ENCODE measurements around the gene ZFAND5. TPM values are rescaled to one million over a fixed set of nuclear protein-coding genes. Genes with fewer than 3 reads are reported as not detected.

The ZFAND5 gene
- total and polyA plus RNA-seq, 2 experiments from 2014 or later, result 138 to 216 TPM

- DNase-seq (ENCODE audit: low spot score) (no peak), ATAC-seq (no peak)
- peaks cover 58% of the 10 kb centered on the region for H3K36me3 Mint-ChIP-seq (ENCODE audit: low read depth)
- Histone ChIP-seq H3K4me1 (ENCODE audit: insufficient read depth) (peaks cover 42% of the 10 kb centered on the region), H3K27me3 (ENCODE audit: insufficient read depth) (no peaks in the 10 kb centered on the region), H3K36me3 (ENCODE audit: insufficient read depth) (peaks cover 38% of the 10 kb centered on the region), H3K4me3 (peak overlapping the region; percentile 95), H3F3A (replicated peaks; ENCODE audit: low read depth) (peaks cover 4% of the 10 kb centered on the region; the same call in 1 of the 2 replicates), H3K79me2 (replicated peaks; ENCODE audit: insufficient read depth) (peaks cover 68% of the 10 kb centered on the region), H3K27ac (ENCODE audit: low read depth) (peak overlapping the region; percentile 80; the same call in 1 of the 2 replicates), H3K4me2 (peak overlapping the region; percentile 94), H2AFZ (no peak overlapping the region), H3K9me2 (ENCODE audit: insufficient read depth) (no peaks in the 10 kb centered on the region), H4K20me1 (replicated peaks; ENCODE audit: insufficient read depth) (peaks cover 50% of the 10 kb centered on the region)
- TF ChIP-seq EZH2 (IDR thresholded peaks at IDR 0.05; ENCODE audit: low read depth, unreplicated experiment) (no peak), CREB1 (CRISPR knock-in tag; IDR thresholded peaks at IDR 0.05; ENCODE audit: low read depth) (no peak), ETS1 (IDR thresholded peaks at IDR 0.05) (no peak), EZH2phosphoT487 (IDR thresholded peaks at IDR 0.05; ENCODE audit: unreplicated experiment) (no peak), STAT1 (IDR thresholded peaks at IDR 0.05; ENCODE audit: unreplicated experiment) (no peak), ZNF114 (CRISPR knock-in tag; IDR thresholded peaks at IDR 0.05) (no peak)
- TF ChIP-seq, protein P1, sequence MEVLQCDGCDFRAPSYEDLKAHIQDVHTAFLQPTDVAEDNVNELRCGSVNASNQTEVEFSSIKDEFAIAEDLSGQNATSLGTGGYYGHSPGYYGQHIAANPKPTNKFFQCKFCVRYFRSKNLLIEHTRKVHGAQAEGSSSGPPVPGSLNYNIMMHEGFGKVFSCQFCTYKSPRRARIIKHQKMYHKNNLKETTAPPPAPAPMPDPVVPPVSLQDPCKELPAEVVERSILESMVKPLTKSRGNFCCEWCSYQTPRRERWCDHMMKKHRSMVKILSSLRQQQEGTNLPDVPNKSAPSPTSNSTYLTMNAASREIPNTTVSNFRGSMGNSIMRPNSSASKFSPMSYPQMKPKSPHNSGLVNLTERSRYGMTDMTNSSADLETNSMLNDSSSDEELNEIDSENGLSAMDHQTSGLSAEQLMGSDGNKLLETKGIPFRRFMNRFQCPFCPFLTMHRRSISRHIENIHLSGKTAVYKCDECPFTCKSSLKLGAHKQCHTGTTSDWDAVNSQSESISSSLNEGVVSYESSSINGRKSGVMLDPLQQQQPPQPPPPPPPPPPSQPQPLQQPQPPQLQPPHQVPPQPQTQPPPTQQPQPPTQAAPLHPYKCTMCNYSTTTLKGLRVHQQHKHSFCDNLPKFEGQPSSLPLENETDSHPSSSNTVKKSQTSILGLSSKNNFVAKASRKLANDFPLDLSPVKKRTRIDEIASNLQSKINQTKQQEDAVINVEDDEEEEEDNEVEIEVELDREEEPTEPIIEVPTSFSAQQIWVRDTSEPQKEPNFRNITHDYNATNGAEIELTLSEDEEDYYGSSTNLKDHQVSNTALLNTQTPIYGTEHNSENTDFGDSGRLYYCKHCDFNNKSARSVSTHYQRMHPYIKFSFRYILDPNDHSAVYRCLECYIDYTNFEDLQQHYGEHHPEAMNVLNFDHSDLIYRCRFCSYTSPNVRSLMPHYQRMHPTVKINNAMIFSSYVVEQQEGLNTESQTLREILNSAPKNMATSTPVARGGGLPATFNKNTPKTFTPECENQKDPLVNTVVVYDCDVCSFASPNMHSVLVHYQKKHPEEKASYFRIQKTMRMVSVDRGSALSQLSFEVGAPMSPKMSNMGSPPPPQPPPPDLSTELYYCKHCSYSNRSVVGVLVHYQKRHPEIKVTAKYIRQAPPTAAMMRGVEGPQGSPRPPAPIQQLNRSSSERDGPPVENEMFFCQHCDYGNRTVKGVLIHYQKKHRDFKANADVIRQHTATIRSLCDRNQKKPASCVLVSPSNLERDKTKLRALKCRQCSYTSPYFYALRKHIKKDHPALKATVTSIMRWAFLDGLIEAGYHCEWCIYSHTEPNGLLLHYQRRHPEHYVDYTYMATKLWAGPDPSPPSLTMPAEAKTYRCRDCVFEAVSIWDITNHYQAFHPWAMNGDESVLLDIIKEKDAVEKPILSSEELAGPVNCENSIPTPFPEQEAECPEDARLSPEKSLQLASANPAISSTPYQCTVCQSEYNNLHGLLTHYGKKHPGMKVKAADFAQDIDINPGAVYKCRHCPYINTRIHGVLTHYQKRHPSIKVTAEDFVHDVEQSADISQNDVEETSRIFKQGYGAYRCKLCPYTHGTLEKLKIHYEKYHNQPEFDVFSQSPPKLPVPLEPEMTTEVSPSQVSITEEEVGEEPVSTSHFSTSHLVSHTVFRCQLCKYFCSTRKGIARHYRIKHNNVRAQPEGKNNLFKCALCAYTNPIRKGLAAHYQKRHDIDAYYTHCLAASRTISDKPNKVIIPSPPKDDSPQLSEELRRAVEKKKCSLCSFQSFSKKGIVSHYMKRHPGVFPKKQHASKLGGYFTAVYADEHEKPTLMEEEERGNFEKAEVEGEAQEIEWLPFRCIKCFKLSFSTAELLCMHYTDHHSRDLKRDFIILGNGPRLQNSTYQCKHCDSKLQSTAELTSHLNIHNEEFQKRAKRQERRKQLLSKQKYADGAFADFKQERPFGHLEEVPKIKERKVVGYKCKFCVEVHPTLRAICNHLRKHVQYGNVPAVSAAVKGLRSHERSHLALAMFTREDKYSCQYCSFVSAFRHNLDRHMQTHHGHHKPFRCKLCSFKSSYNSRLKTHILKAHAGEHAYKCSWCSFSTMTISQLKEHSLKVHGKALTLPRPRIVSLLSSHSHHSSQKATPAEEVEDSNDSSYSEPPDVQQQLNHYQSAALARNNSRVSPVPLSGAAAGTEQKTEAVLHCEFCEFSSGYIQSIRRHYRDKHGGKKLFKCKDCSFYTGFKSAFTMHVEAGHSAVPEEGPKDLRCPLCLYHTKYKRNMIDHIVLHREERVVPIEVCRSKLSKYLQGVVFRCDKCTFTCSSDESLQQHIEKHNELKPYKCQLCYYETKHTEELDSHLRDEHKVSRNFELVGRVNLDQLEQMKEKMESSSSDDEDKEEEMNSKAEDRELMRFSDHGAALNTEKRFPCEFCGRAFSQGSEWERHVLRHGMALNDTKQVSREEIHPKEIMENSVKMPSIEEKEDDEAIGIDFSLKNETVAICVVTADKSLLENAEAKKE (CRISPR knock-in tag; IDR thresholded peaks at IDR 0.05), result no peak
- TF ChIP-seq, protein P2, sequence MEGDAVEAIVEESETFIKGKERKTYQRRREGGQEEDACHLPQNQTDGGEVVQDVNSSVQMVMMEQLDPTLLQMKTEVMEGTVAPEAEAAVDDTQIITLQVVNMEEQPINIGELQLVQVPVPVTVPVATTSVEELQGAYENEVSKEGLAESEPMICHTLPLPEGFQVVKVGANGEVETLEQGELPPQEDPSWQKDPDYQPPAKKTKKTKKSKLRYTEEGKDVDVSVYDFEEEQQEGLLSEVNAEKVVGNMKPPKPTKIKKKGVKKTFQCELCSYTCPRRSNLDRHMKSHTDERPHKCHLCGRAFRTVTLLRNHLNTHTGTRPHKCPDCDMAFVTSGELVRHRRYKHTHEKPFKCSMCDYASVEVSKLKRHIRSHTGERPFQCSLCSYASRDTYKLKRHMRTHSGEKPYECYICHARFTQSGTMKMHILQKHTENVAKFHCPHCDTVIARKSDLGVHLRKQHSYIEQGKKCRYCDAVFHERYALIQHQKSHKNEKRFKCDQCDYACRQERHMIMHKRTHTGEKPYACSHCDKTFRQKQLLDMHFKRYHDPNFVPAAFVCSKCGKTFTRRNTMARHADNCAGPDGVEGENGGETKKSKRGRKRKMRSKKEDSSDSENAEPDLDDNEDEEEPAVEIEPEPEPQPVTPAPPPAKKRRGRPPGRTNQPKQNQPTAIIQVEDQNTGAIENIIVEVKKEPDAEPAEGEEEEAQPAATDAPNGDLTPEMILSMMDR (conservative IDR thresholded peaks at IDR 0.05; ENCODE audit: low read depth in 2 of 2), result no peak
- H3K27ac Mint-ChIP-seq, result peak overlapping the region; percentile 98
- H3K4me3 Mint-ChIP-seq, result peak overlapping the region; percentile 97
- H3K9me3 Mint-ChIP-seq, result no peaks in the 10 kb centered on the region; the same call in 2 of the 3 replicates
- peaks cover 11% of the 10 kb centered on the region for H3K27me3 Mint-ChIP-seq (ENCODE audit: insufficient read depth, low read depth, poor library complexity)
- H3K4me1 Mint-ChIP-seq, result peaks cover 28% of the 10 kb centered on the region
Measured at GRCh38 chr9:72363236-72363635, 1.8 kb downstream of the ZFAND5 start.
